ENCODE results near the gene COL17A1. TPM values are rescaled to one million over a fixed set of nuclear protein-coding genes. Genes with fewer than 3 reads are reported as not detected.

COL17A1 gene
- total and polyA plus RNA-seq, 2 of the 13 experiments (the other 11 are each of a cell fraction or from before 2014, with no cell fraction given) = 0.03 TPM; not detected in 1

DNA sequence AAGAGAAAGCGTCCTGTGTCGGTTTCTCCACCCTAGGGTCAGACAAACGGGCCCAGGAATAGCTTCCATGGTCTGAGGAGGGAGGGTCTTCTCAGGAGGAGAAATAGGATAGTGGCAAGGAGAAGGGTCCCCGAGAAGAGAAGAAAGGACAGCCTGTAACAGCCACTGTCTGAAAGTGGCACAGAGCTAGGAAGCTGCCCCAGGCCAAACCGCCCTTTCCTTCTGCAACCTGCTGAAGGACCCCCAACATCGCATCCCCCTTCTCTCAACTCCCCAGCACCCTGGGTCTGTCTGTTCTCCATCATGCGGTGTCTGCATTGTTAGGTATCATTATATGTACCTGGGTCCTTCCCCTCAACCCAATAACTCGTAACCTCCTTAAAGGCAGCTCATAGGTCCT, 47.1 kb downstream of the COL17A1 start (continued):
- TF ChIP-seq, protein P1, sequence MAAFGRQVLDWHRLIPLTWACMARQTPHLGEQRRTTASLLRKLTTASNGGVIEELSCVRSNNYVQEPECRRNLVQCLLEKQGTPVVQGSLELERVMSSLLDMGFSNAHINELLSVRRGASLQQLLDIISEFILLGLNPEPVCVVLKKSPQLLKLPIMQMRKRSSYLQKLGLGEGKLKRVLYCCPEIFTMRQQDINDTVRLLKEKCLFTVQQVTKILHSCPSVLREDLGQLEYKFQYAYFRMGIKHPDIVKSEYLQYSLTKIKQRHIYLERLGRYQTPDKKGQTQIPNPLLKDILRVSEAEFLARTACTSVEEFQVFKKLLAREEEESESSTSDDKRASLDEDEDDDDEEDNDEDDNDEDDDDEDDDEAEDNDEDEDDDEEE (CRISPR knock-in tag; IDR thresholded peaks at IDR 0.05) = no peak

DNA sequence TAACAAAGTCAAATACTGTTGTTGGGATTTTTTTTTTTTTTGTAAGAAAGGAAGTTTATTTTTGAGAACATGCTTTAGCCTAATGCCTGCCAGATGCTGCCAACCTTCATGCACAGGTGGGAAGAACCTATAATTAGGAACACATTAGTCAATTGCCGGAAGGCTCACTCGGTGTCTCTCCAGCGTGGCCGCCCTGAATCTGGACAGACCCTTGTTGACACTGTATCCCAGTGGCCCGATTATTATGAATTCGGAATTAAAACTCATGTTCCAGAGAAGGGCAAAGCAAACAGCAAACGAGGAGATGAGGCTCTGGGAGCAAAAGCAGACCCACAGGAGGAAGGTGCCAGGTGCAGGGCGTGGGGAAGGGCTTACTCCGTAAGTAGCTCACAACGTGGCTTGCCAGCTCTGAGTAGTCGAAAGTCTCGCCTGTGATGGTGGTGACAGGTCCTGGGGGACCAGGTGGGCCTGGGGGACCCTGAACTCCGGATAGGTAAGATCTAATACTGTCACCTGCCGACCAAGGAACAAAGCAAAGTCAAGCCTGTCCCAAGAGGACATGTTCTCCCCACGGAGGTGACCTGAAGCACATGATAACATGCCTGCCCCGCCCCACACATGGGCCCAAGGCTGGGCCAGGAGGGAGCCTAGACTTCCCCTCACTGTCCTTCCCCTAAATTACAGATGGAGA, 48.3 kb downstream of the COL17A1 start:
- no peaks in the 10 kb centered on the region; the same call in 1 of the 2 replicates for H3K4me1 ChIP-seq (ENCODE audit: insufficient read depth, low read length)
- no peak overlapping the region for H3K4me2 ChIP-seq (ENCODE audit: low read depth, low read length)
- intact Hi-C loops (cut with micrococcal nuclease; ENCODE audit: unreplicated experiment) = no loop called here
- H3K27ac ChIP-seq (ENCODE audit: extremely low read length, insufficient read depth, low read length) = no peak overlapping the region
- no peak for FAIRE-seq
- no peak overlapping the region for H3K4me3 ChIP-seq (replicated peaks in 1 of 3; ENCODE audit: insufficient read depth in 1 of 3, low read depth in 2 of 3, low read length in 3 of 3)
- peaks cover 1 to 18% of the 10 kb centered on the region in 2 experiments; a peak in 4 of 5 replicates for H3K27me3 ChIP-seq (ENCODE audit: control insufficient read depth in 1 of 2, insufficient read depth in 2 of 2, low read length in 2 of 2)
- in situ Hi-C loops (cut with HindIII; ENCODE audit: extremely low pct_ligation_motif_present, low pct_unique_long_range_greater_than_20kb) = no loop called here
- H3K79me2 ChIP-seq (ENCODE audit: insufficient read depth, low read length) = no peaks in the 10 kb centered on the region
- no peaks in the 10 kb centered on the region for H3K9me3 ChIP-seq (ENCODE audit: low read length)
- ChIA-PET CTCF (ENCODE audit: low intra/inter-chr PET ratio, low total read pairs) (no interaction called here), POLR2A (no interaction called here)
- H4K20me1 ChIP-seq (ENCODE audit: insufficient read depth, low read length) = no peaks in the 10 kb centered on the region
- 43% methylated on average over 9 of the region's 16 CpGs for WGBS (ENCODE audit: low lambda C conversion rate)
- DNase-seq (ENCODE audit: low spot score) = no peak
- no peak overlapping the region for H3K9ac ChIP-seq (ENCODE audit: insufficient read depth, low read depth, low read length)
- no TSS peak for BruUV-seq (replicated peaks)
- H3K36me3 ChIP-seq (replicated peaks in 1 of 2; ENCODE audit: control insufficient read depth in 1 of 2, insufficient read depth in 2 of 2, low read length in 2 of 2) = no peaks in the 10 kb centered on the region
- no peak overlapping the region for H2AFZ ChIP-seq (ENCODE audit: low read length)
- no peak for ATAC-seq
- TF ChIP-seq ZSCAN29 (CRISPR knock-in tag; conservative IDR thresholded peaks at IDR 0.05) (no peak), TOPORS (CRISPR knock-in tag; IDR thresholded peaks at IDR 0.05) (no peak), JUND (CRISPR knock-in tag; IDR thresholded peaks at IDR 0.05) (no peak), MED13 (CRISPR knock-in tag; IDR thresholded peaks at IDR 0.05) (no peak), ZNF343 (CRISPR knock-in tag; IDR thresholded peaks at IDR 0.05) (no peak)
- TF ChIP-seq, protein P2, sequence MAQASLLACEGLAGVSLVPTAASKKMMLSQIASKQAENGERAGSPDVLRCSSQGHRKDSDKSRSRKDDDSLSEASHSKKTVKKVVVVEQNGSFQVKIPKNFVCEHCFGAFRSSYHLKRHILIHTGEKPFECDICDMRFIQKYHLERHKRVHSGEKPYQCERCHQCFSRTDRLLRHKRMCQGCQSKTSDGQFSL (CRISPR knock-in tag; IDR thresholded peaks at IDR 0.05) = no peak
- TF ChIP-seq, protein P3, sequence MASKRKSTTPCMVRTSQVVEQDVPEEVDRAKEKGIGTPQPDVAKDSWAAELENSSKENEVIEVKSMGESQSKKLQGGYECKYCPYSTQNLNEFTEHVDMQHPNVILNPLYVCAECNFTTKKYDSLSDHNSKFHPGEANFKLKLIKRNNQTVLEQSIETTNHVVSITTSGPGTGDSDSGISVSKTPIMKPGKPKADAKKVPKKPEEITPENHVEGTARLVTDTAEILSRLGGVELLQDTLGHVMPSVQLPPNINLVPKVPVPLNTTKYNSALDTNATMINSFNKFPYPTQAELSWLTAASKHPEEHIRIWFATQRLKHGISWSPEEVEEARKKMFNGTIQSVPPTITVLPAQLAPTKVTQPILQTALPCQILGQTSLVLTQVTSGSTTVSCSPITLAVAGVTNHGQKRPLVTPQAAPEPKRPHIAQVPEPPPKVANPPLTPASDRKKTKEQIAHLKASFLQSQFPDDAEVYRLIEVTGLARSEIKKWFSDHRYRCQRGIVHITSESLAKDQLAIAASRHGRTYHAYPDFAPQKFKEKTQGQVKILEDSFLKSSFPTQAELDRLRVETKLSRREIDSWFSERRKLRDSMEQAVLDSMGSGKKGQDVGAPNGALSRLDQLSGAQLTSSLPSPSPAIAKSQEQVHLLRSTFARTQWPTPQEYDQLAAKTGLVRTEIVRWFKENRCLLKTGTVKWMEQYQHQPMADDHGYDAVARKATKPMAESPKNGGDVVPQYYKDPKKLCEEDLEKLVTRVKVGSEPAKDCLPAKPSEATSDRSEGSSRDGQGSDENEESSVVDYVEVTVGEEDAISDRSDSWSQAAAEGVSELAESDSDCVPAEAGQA (IDR thresholded peaks at IDR 0.05; ENCODE audit: low read depth) = no peak
- TF ChIP-seq, protein P3 (CRISPR knock-in tag; IDR thresholded peaks at IDR 0.05; ENCODE audit: borderline replicate concordance) = no peak
- TF ChIP-seq, protein P4, sequence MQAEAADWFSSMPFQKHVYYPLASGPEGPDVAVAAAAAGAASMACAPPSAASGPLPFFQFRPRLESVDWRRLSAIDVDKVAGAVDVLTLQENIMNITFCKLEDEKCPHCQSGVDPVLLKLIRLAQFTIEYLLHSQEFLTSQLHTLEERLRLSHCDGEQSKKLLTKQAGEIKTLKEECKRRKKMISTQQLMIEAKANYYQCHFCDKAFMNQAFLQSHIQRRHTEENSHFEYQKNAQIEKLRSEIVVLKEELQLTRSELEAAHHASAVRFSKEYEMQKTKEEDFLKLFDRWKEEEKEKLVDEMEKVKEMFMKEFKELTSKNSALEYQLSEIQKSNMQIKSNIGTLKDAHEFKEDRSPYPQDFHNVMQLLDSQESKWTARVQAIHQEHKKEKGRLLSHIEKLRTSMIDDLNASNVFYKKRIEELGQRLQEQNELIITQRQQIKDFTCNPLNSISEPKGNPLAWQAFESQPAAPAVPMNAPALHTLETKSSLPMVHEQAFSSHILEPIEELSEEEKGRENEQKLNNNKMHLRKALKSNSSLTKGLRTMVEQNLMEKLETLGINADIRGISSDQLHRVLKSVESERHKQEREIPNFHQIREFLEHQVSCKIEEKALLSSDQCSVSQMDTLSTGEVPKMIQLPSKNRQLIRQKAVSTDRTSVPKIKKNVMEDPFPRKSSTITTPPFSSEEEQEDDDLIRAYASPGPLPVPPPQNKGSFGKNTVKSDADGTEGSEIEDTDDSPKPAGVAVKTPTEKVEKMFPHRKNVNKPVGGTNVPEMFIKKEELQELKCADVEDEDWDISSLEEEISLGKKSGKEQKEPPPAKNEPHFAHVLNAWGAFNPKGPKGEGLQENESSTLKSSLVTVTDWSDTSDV (CRISPR knock-in tag; IDR thresholded peaks at IDR 0.05) = no peak
